ENCODE data around the gene BOC.

BOC gene

GRCh38 chr3:113251817-113252216 lies 40.5 kb downstream of the BOC start:
- no peak overlapping the region for H3K4me3 ChIP-seq (ENCODE audit: low read depth, low read length)
- TF ChIP-seq, protein P1, sequence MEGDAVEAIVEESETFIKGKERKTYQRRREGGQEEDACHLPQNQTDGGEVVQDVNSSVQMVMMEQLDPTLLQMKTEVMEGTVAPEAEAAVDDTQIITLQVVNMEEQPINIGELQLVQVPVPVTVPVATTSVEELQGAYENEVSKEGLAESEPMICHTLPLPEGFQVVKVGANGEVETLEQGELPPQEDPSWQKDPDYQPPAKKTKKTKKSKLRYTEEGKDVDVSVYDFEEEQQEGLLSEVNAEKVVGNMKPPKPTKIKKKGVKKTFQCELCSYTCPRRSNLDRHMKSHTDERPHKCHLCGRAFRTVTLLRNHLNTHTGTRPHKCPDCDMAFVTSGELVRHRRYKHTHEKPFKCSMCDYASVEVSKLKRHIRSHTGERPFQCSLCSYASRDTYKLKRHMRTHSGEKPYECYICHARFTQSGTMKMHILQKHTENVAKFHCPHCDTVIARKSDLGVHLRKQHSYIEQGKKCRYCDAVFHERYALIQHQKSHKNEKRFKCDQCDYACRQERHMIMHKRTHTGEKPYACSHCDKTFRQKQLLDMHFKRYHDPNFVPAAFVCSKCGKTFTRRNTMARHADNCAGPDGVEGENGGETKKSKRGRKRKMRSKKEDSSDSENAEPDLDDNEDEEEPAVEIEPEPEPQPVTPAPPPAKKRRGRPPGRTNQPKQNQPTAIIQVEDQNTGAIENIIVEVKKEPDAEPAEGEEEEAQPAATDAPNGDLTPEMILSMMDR (IDR thresholded peaks at IDR 0.05; ENCODE audit: low read depth, low read length) = no peak

DNA sequence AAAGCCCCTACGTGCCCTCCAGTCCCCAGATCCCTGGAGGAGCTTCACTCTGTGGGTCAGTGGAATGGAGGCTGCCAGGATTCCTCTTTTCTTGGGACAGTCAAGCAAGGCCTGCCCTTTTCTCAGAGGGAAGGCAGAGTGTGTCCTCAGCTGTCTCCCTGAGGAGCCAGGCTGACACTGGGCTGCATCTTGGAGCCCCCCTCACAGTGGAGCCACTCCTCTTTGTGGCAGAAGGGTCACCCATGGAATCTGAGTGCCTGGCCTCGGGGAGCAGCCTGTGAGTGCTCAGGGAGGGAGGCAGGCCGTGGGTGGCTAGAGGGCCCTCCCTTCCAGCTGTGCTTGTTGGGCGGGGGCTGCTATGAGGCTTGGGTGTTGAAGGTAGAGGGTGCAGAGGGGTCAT lies 41.2 kb downstream of the BOC start:
- TF ChIP-seq, protein P1 (IDR thresholded peaks at IDR 0.05; ENCODE audit: low read depth, low read length) = no peak

GRCh38 chr3:113253702-113254101 lies 42.3 kb downstream of the BOC start:
- no peak overlapping the region for H3K4me3 ChIP-seq (ENCODE audit: low read depth, low read length)
- TF ChIP-seq, protein P1 (IDR thresholded peaks at IDR 0.05; ENCODE audit: low read depth, low read length) = no peak

More for the DNA sequence above, 41.2 kb downstream of the BOC start:
- no peak overlapping the region for H3K4me3 ChIP-seq (ENCODE audit: low read depth, low read length)

DNA sequence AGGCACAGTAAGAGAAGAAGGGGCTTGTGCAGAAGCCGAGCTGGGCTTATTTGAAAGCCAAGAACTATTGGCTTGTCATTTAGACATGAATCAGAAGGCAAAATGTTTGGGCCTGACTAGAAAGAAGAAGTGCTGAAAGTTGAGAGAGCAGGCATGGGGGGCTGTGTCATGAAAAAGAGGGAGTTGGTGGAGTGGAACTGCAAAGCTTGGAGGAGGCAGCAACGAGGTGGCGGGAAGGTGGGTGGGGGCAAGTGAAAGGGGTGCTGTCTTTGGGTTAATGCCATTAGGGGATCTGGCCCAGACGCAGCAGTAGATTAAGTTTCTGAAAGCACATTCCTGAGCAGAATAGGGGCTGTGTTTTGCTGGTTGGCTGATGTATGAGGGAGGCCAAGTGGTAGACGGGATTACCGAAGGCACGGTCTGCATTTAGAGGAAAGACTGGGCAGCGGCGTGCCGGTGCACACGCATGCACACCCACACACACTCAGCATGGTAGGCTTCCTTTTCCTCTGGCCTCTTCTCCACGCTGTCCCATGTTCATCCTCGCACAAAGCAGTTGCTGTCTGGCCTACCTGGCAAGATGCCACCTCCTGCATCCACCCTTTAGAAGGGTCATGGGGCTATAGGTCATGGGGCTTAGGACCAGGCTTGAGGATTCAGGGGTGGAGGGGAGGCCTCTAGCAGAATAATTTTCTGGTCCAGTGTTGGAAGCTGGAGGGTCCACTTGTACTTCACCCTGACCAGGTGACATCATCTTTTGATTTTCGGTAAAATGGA lies 43.0 kb downstream of the BOC start:
- TF ChIP-seq, protein P1 (IDR thresholded peaks at IDR 0.05; ENCODE audit: low read depth, low read length) = no peak
- no peak overlapping the region for H3K4me3 ChIP-seq (ENCODE audit: low read depth, low read length)

DNA sequence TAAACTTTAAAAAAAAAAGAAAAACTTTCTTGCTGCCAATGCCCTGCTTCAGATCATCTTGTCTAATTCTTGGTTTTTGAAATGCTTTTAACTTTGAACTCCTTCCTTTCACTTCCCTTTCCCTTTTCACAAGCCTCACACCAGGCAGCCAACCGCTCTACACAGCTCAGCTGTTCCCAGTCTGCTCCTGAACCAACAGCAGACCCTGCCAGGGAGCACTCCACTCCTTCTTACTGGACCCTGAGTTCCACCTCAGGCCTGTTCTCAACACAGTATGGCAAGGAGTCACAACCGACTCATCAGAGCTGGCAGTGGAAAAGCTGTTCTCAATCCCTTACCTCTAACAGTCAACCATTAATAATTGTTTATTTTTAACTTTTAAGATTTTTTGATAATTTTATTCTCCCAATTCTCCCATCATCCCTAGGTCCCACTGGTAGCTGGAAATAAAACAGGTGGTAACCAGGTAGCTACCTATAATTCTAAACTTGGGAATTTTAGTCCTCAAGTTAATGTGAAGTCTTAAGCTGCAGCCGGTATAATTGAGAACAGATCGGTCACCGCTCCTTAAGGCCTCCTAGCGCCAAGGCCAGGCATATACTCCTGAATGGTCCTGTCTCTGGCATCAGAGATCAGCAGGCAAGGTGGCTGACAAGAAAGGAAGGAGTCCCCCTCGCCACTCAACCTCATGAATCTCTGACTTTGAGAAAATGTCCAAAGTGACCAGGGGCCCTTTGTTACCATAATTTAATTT lies 43.9 kb downstream of the BOC start:
- no peak overlapping the region for H3K4me3 ChIP-seq (ENCODE audit: low read depth, low read length)
- TF ChIP-seq, protein P1 (IDR thresholded peaks at IDR 0.05; ENCODE audit: low read depth, low read length) = no peak

DNA sequence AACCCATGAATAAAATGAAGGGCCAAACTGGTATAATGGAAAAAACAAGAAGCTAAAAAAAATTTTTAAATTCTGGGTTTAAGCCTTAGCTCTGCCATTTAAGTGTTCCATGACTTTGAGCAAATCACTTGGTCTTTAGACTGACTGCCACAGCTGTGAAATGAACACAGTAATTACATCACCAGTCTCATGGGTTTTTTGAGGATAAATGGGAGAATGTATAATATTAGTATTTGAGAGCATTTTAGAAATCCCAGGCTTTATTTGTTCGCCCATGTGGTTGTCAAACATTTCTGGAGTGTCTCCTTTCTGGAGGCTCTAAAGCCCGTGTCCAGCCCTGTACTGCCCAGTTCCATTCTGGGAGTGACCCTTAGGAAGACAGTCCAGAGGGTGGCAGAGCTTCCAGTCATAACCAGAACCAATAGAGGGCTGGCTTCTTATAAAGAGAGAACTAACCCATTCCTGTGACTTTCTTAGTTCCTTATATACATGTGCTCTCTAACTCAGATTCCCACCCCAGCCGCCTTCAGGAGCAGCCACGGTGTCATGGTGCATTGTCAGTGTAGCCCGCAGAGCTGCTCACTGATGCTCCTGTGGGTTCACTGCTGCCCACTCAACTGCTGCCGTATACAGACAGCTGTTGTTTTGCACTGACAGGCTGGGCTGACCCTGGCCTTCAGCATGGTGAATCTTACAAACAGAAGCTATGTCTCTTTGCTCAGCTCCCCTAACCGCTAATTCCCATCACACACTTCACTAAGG lies 44.7 kb downstream of the BOC start:
- no peak overlapping the region for H3K4me3 ChIP-seq (ENCODE audit: low read depth, low read length)
- TF ChIP-seq, protein P1 (IDR thresholded peaks at IDR 0.05; ENCODE audit: low read depth, low read length) = no peak

Measured in WI38 (cell line).